Measurements from ENCODE around the gene CPLANE1. TPM values are rescaled to one million over a fixed set of nuclear protein-coding genes. Genes with fewer than 3 reads are reported as not detected.

Gene CPLANE1
- total RNA-seq, 1 donor from 2014 or later: 25.8 TPM

GRCh38 chr5:37217976-37218375 is 31.2 kb downstream of the CPLANE1 start:
- no peak for DNase-seq (ENCODE audit: low spot score)
- H3K4me3 Mint-ChIP-seq (ENCODE audit: unreplicated experiment): no peak overlapping the region
- no peak overlapping the region for H3K27ac Mint-ChIP-seq (ENCODE audit: unreplicated experiment)
- TF ChIP-seq CTCF (IDR thresholded peaks at IDR 0.05): no peak
- no peaks in the 10 kb centered on the region for H3K4me1 Mint-ChIP-seq (ENCODE audit: low read depth)
- H3K27me3 Mint-ChIP-seq (ENCODE audit: low read depth): no peaks in the 10 kb centered on the region
- H3K9me3 Mint-ChIP-seq (ENCODE audit: low read depth): no peaks in the 10 kb centered on the region
- H3K36me3 Mint-ChIP-seq (ENCODE audit: low read depth): peaks cover 14% of the 10 kb centered on the region

- H3K27me3 Mint-ChIP-seq (ENCODE audit: low read depth): no peaks in the 10 kb centered on the region
- H3K36me3 Mint-ChIP-seq (ENCODE audit: low read depth): peaks cover 27% of the 10 kb centered on the region
- DNase-seq (ENCODE audit: low spot score): no peak
- no peak for TF ChIP-seq CTCF (IDR thresholded peaks at IDR 0.05)
- no peaks in the 10 kb centered on the region for H3K9me3 Mint-ChIP-seq (ENCODE audit: low read depth)
- no peak overlapping the region for H3K27ac Mint-ChIP-seq (ENCODE audit: unreplicated experiment)
- no peak overlapping the region for H3K4me3 Mint-ChIP-seq (ENCODE audit: unreplicated experiment)
- H3K4me1 Mint-ChIP-seq (ENCODE audit: low read depth): peaks cover 6% of the 10 kb centered on the region
Measured at GRCh38 chr5:37214550-37214949, 34.6 kb downstream of the CPLANE1 start.

- peaks cover 6% of the 10 kb centered on the region for H3K4me1 Mint-ChIP-seq (ENCODE audit: low read depth)
- no peak overlapping the region for H3K27ac Mint-ChIP-seq (ENCODE audit: unreplicated experiment)
- H3K36me3 Mint-ChIP-seq (ENCODE audit: low read depth): peaks cover 34% of the 10 kb centered on the region
- no peak for TF ChIP-seq CTCF (IDR thresholded peaks at IDR 0.05)
- H3K4me3 Mint-ChIP-seq (ENCODE audit: unreplicated experiment): no peak overlapping the region
- DNase-seq (ENCODE audit: low spot score): no peak
- no peaks in the 10 kb centered on the region for H3K9me3 Mint-ChIP-seq (ENCODE audit: low read depth)
- no peaks in the 10 kb centered on the region for H3K27me3 Mint-ChIP-seq (ENCODE audit: low read depth)
Measured at GRCh38 chr5:37212096-37212495, 37.1 kb downstream of the CPLANE1 start.

GRCh38 chr5:37211661-37212060 is 37.5 kb downstream of the CPLANE1 start:
- no peak overlapping the region for H3K4me3 Mint-ChIP-seq (ENCODE audit: unreplicated experiment)
- H3K27me3 Mint-ChIP-seq (ENCODE audit: low read depth): no peaks in the 10 kb centered on the region
- DNase-seq (ENCODE audit: low spot score): no peak
- H3K36me3 Mint-ChIP-seq (ENCODE audit: low read depth): peaks cover 34% of the 10 kb centered on the region
- no peak for TF ChIP-seq CTCF (IDR thresholded peaks at IDR 0.05)
- no peaks in the 10 kb centered on the region for H3K9me3 Mint-ChIP-seq (ENCODE audit: low read depth)
- H3K4me1 Mint-ChIP-seq (ENCODE audit: low read depth): peaks cover 6% of the 10 kb centered on the region
- H3K27ac Mint-ChIP-seq (ENCODE audit: unreplicated experiment): no peak overlapping the region

GRCh38 chr5:37208883-37209797 is 40.0 kb downstream of the CPLANE1 start:
- no peak for DNase-seq (ENCODE audit: low spot score)
- Mint-ChIP-seq H3K36me3 (ENCODE audit: low read depth) (peaks cover 42% of the 10 kb centered on the region), H3K9me3 (ENCODE audit: low read depth) (no peaks in the 10 kb centered on the region), H3K4me3 (ENCODE audit: unreplicated experiment) (no peak overlapping the region), H3K27me3 (ENCODE audit: low read depth) (no peaks in the 10 kb centered on the region), H3K27ac (ENCODE audit: unreplicated experiment) (no peak overlapping the region), H3K4me1 (ENCODE audit: low read depth) (peaks cover 6% of the 10 kb centered on the region)
- TF ChIP-seq CTCF (IDR thresholded peaks at IDR 0.05): no peak

Data from chondrocyte (in vitro differentiated cells).